Central memory CD8-positive, alpha-beta T cell (primary cell): ENCODE results near the gene TBC1D21.

ENCODE experiments used
- ATAC-seq: fragments of 150-1000 bp; cut with Tn5 transposase; replicated peaks from 2 replicates; pipeline ENCODE4 v1.10.0; 2022; ENCODE audit warnings: mild to moderate bottlenecking, moderate FRiP score, moderate number of reproducible peaks; ENCODE audit not compliant: poor library complexity, severe bottlenecking; ENCODE audit errors: extremely low read depth
- DNase-seq, 2 donors: peaks; one replicate each; pipeline ENCODE4 v3.0.0; 2021; ENCODE audit warnings: low spot score in 2 of 2
- H3K27ac Mint-ChIP-seq: one replicate; pipeline ENCODE4 v1.8.0; 2022; ENCODE audit warnings: low read depth, mild to moderate bottlenecking, moderate library complexity, mixed read lengths
- H3K27me3 Mint-ChIP-seq: one replicate; pipeline ENCODE4 v1.8.0; 2022; ENCODE audit warnings: mixed read lengths
- H3K36me3 Mint-ChIP-seq: one replicate; pipeline ENCODE4 v1.8.0; 2022; ENCODE audit warnings: mild to moderate bottlenecking, moderate library complexity, mixed read lengths; ENCODE audit not compliant: insufficient read depth
- H3K4me1 Mint-ChIP-seq: one replicate; pipeline ENCODE4 v1.8.0; 2022; ENCODE audit warnings: mixed read lengths
- H3K4me3 Mint-ChIP-seq: one replicate; pipeline ENCODE4 v1.8.0; 2022; ENCODE audit warnings: mild to moderate bottlenecking, moderate library complexity, mixed read lengths
- H3K9me3 Mint-ChIP-seq: one replicate; pipeline ENCODE4 v1.8.0; 2022; ENCODE audit warnings: mixed read lengths

TBC1D21 gene

GRCh38 chr15:73885954-73886700, 12.8 kb downstream of the TBC1D21 start:
- Mint-ChIP-seq H3K36me3 (no peaks in the 10 kb centered on the region), H3K27me3 (peaks cover 35% of the 10 kb centered on the region)

DNA sequence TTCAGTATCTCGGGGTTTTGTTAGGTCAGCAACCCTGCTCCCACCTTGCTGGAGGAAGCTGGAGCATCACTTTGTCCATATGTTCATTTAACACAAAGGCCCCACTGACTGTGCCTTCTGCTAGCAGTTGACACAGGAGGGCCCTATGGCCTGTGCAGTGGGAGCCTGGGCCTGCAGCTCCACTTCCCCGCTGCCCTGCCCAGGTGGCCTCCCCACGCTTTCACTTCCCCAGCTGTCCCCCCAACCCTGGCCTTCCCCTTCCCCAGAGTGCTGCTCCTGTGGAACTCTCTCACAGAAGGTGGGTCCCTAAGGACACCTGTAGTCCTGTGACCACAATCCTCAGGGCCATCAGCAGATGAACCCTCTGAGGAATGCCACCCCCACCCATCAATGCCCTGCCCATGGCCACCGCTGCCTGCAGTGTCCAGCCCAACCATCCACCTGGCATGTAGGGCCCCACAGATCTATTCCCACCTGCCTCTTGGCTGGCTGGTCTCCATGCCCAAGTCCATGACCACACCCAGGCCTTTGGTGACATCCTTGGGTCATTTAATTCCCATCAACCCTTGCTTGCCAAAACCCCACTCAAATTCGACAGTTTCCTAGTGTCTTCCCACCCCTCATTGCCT, 13.5 kb downstream of the TBC1D21 start:
- ATAC-seq (no peak), DNase-seq (no peak)
- Mint-ChIP-seq H3K27me3 (peaks cover 32% of the 10 kb centered on the region), H3K36me3 (no peaks in the 10 kb centered on the region), H3K4me3 (no peak overlapping the region), H3K27ac (no peak overlapping the region), H3K9me3 (no peaks in the 10 kb centered on the region), H3K4me1 (no peaks in the 10 kb centered on the region)

More at GRCh38 chr15:73885954-73886700, 12.8 kb downstream of the TBC1D21 start:
- no peaks in the 10 kb centered on the region for H3K9me3 Mint-ChIP-seq
- no peak overlapping the region for H3K27ac Mint-ChIP-seq
- ATAC-seq: no peak
- DNase-seq: no peak
- no peak overlapping the region for H3K4me3 Mint-ChIP-seq
- no peaks in the 10 kb centered on the region for H3K4me1 Mint-ChIP-seq

DNA sequence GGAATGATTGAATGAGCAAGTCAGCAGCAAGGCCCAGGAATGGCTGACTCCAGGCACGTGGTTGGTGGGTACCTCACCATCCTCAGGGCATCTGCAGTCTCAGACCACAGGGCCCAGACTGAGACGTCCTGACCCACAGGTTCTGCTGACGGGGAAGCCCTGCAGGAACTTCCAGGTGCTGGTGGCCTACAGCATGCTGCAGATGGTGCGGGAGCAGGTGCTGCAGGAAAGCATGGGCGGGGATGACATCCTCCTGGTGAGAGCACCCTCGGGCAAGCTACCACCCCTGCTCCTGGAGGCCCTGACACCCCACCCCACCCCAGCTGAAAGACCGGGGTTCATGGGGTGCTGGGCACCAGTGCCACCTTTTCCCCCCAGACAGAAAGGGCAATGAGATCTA, 14.1 kb downstream of the TBC1D21 start:
- Mint-ChIP-seq H3K36me3 (no peaks in the 10 kb centered on the region), H3K27me3 (peaks cover 25% of the 10 kb centered on the region), H3K4me1 (no peaks in the 10 kb centered on the region), H3K9me3 (no peaks in the 10 kb centered on the region), H3K27ac (no peak overlapping the region), H3K4me3 (no peak overlapping the region)
- DNase-seq (no peak), ATAC-seq (no peak)

- DNase-seq (no peak), ATAC-seq (no peak)
- no peaks in the 10 kb centered on the region for H3K9me3 Mint-ChIP-seq
- peaks cover 19% of the 10 kb centered on the region for H3K27me3 Mint-ChIP-seq
- H3K4me3 Mint-ChIP-seq: no peak overlapping the region
- H3K27ac Mint-ChIP-seq: no peak overlapping the region
- no peaks in the 10 kb centered on the region for H3K36me3 Mint-ChIP-seq
- no peaks in the 10 kb centered on the region for H3K4me1 Mint-ChIP-seq
Observed at GRCh38 chr15:73888224-73889041, 15.1 kb downstream of the TBC1D21 start.

GRCh38 chr15:73889053-73889761, 15.8 kb downstream of the TBC1D21 start:
- H3K4me1 Mint-ChIP-seq: no peaks in the 10 kb centered on the region
- no peak overlapping the region for H3K27ac Mint-ChIP-seq
- H3K4me3 Mint-ChIP-seq: no peak overlapping the region
- H3K27me3 Mint-ChIP-seq: peaks cover 12% of the 10 kb centered on the region
- DNase-seq (no peak), ATAC-seq (no peak)
- H3K9me3 Mint-ChIP-seq: no peaks in the 10 kb centered on the region
- no peaks in the 10 kb centered on the region for H3K36me3 Mint-ChIP-seq

DNA sequence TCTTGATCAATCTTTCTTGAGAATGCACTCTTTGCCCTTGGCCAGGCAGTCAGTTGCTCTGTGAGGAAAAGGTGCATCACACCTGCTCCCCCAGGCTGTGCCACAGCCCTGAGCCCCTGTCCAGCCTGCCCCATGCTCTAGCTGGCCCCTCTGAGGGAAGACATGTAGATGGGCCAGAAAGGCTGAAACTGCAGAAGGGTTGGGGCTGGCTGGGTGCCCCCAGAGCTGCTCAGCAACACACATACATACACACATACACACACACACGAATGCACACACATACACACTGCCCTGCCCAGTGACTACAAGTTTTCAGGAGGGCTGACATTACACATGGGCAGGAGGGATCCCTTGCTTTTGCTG, 16.4 kb downstream of the TBC1D21 start:
- no peak for ATAC-seq
- H3K27me3 Mint-ChIP-seq: peaks cover 12% of the 10 kb centered on the region
- H3K4me1 Mint-ChIP-seq: no peaks in the 10 kb centered on the region
- no peaks in the 10 kb centered on the region for H3K36me3 Mint-ChIP-seq
- no peak overlapping the region for H3K27ac Mint-ChIP-seq
- DNase-seq: no peak
- no peaks in the 10 kb centered on the region for H3K9me3 Mint-ChIP-seq
- H3K4me3 Mint-ChIP-seq: no peak overlapping the region

GRCh38 chr15:73891328-73892315, 18.3 kb downstream of the TBC1D21 start:
- Mint-ChIP-seq H3K4me3 (no peak overlapping the region), H3K27me3 (peaks cover 12% of the 10 kb centered on the region), H3K36me3 (no peaks in the 10 kb centered on the region), H3K9me3 (no peaks in the 10 kb centered on the region), H3K4me1 (no peaks in the 10 kb centered on the region), H3K27ac (no peak overlapping the region)
- no peak for ATAC-seq
- no peak for DNase-seq

- no peak overlapping the region for H3K4me3 Mint-ChIP-seq
- no peak overlapping the region for H3K27ac Mint-ChIP-seq
- DNase-seq (no peak), ATAC-seq (no peak)
- H3K4me1 Mint-ChIP-seq: no peaks in the 10 kb centered on the region
- no peaks in the 10 kb centered on the region for H3K9me3 Mint-ChIP-seq
- peaks cover 12% of the 10 kb centered on the region for H3K27me3 Mint-ChIP-seq
- no peaks in the 10 kb centered on the region for H3K36me3 Mint-ChIP-seq
Observed at GRCh38 chr15:73892446-73893226, 19.3 kb downstream of the TBC1D21 start.

GRCh38 chr15:73894133-73894814, 20.9 kb downstream of the TBC1D21 start:
- Mint-ChIP-seq H3K4me3 (no peak overlapping the region), H3K27ac (no peak overlapping the region), H3K27me3 (peaks cover 4% of the 10 kb centered on the region), H3K9me3 (no peaks in the 10 kb centered on the region), H3K4me1 (no peaks in the 10 kb centered on the region), H3K36me3 (no peaks in the 10 kb centered on the region)
- ATAC-seq (no peak), DNase-seq (no peak)

- Mint-ChIP-seq H3K4me3 (no peak overlapping the region), H3K4me1 (no peaks in the 10 kb centered on the region), H3K36me3 (no peaks in the 10 kb centered on the region), H3K27me3 (no peaks in the 10 kb centered on the region), H3K27ac (no peak overlapping the region), H3K9me3 (no peaks in the 10 kb centered on the region)
- ATAC-seq (peak; percentile 82), DNase-seq (peak; percentile 33 to 37)
Observed at GRCh38 chr15:73897441-73898261, 24.3 kb downstream of the TBC1D21 start.
